Measurements from ENCODE around the gene CSKMT.

DNA sequence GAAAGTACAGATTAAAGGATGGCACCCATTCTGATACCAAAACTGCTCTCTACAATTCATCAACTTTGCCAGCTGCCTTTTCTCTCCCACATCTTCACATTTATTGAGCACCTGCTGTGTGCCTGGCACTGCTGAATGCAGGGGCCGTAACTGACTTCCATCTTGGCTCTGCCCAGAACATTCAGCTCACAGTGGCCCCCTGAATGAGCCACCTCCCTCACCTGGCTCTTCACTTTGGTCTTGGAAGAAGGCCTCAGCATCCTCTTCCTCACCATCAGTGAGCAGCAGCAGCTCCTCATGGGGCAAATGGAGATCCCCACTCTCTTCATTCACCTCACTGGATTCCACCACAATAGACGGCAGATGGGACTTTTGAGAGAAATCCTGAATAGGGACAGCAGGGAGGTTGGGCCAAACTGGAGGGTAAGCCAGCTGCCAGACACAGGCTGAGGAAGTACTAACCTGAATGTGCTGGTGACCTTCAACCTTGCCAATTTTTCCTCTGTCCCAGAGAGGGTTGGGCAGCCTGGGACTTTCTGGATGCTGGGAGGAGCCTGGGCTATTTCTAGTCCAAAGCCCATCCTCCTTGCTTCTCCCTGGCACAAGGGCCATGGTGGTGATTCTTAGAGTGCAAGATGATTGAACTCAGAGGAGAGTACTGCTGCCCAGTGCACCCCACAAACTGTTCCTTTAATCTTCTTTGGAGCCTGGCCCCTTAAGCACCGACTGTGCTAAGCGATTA is 4.5 kb downstream of the CSKMT start:
- TF ChIP-seq, protein P1, sequence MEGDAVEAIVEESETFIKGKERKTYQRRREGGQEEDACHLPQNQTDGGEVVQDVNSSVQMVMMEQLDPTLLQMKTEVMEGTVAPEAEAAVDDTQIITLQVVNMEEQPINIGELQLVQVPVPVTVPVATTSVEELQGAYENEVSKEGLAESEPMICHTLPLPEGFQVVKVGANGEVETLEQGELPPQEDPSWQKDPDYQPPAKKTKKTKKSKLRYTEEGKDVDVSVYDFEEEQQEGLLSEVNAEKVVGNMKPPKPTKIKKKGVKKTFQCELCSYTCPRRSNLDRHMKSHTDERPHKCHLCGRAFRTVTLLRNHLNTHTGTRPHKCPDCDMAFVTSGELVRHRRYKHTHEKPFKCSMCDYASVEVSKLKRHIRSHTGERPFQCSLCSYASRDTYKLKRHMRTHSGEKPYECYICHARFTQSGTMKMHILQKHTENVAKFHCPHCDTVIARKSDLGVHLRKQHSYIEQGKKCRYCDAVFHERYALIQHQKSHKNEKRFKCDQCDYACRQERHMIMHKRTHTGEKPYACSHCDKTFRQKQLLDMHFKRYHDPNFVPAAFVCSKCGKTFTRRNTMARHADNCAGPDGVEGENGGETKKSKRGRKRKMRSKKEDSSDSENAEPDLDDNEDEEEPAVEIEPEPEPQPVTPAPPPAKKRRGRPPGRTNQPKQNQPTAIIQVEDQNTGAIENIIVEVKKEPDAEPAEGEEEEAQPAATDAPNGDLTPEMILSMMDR (conservative IDR thresholded peaks at IDR 0.05; ENCODE audit: low read depth, low read length): no peak
- TF ChIP-seq EZH2 (IDR thresholded peaks at IDR 0.05; ENCODE audit: low read length, unreplicated experiment): no peak
- TF ChIP-seq EZH2phosphoT487 (IDR thresholded peaks at IDR 0.05; ENCODE audit: borderline replicate concordance, low read length): no peak

Measured in PC-3 (cell line).